ENCODE measurements around the gene CTSZ.

CTSZ gene

DNA sequence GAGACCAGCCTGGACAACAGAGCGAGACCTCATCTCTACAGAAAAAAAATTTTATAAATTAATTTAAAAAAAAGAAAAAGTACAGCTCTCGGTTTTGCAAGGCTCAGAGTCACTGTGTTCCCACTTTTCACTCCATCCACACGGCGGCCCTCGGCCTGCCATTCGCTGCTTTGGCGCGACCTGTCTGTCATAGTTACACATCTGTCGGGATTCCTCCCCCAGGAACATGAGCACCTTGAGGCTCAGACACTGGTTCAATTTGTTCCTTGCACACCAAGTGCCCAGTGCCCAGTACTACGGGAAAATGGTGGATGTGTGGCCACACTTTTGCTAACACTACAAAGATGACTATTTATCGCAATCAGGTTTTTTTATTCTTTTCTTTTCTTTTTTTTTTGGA, 8.4 kb downstream of the CTSZ start:
- H3K36me3 ChIP-seq (ENCODE audit: control insufficient read depth, insufficient read depth, low read length): peaks cover 10% of the 10 kb centered on the region
- H3K4me3 ChIP-seq (ENCODE audit: low read length): no peak overlapping the region
- H3K27me3 ChIP-seq (ENCODE audit: control insufficient read depth, insufficient read depth, low read length): no peaks in the 10 kb centered on the region
- H3K4me1 ChIP-seq (ENCODE audit: control insufficient read depth, insufficient read depth, low read length): peaks cover 3% of the 10 kb centered on the region
- H3K9me3 ChIP-seq (ENCODE audit: control insufficient read depth, low read length): no peaks in the 10 kb centered on the region
- no peak overlapping the region for H3K9ac ChIP-seq (ENCODE audit: low read length)

DNA sequence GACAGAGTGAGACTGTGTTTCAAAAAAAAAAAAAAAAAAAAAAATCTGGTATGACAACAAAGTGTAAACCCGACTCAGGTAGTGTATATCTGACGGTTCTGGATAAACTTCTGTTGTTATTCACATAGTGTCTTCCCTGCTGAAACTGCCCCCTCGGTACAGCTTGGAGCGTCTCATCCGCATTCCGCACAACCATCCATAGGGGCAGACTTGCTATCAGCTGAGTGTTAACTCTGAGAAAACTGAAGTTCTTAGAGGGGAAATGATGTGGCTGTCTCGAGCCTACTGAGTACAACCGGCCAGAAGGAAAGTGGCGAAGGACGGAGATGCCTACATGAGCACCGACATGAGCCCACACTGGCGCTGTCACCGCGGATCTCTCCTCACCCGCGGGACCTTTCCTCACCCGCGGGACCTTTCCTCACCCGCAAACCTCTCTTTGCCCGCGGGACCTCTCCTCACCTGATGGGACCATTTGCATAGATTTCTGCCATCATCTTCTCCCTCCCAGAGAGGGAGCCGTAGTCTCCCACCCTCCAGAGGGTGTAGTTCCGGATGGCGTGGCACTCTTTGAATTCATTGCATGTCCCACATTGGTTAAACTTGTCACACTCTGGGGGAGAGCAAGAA, 9.8 kb downstream of the CTSZ start:
- Histone ChIP-seq H3K27me3 (ENCODE audit: control insufficient read depth, insufficient read depth, low read length) (no peaks in the 10 kb centered on the region), H3K9me3 (ENCODE audit: control insufficient read depth, low read length) (no peaks in the 10 kb centered on the region), H3K36me3 (ENCODE audit: control insufficient read depth, insufficient read depth, low read length) (peaks cover 17% of the 10 kb centered on the region), H3K4me3 (ENCODE audit: low read length) (no peak overlapping the region), H3K9ac (ENCODE audit: low read length) (no peak overlapping the region), H3K4me1 (ENCODE audit: control insufficient read depth, insufficient read depth, low read length) (no peaks in the 10 kb centered on the region)

DNA sequence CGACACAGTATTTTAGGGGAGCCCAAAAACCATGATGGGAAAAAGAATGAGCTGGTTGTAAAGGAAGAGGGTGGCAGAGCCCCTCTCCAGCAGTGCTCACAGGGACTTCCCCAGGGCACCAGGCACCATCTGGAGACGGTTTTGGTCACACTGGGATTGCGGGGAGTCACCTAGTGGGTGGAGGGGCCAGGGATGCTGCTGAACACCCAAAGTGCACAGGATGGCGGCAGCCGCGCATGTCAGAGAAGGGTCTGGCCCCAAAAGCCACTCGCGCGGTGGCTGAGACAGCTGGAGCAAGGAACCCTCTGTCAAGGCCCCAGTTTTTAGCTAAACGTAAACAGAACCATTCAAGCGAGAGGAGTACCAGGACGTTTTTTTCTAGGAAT, 10.8 kb downstream of the CTSZ start:
- H3K4me3 ChIP-seq (ENCODE audit: low read length): no peak overlapping the region
- no peaks in the 10 kb centered on the region for H3K9me3 ChIP-seq (ENCODE audit: control insufficient read depth, low read length)
- no peaks in the 10 kb centered on the region for H3K27me3 ChIP-seq (ENCODE audit: control insufficient read depth, insufficient read depth, low read length)
- no peak overlapping the region for H3K9ac ChIP-seq (ENCODE audit: low read length)
- H3K4me1 ChIP-seq (ENCODE audit: control insufficient read depth, insufficient read depth, low read length): no peaks in the 10 kb centered on the region
- H3K36me3 ChIP-seq (ENCODE audit: control insufficient read depth, insufficient read depth, low read length): peaks cover 17% of the 10 kb centered on the region

DNA sequence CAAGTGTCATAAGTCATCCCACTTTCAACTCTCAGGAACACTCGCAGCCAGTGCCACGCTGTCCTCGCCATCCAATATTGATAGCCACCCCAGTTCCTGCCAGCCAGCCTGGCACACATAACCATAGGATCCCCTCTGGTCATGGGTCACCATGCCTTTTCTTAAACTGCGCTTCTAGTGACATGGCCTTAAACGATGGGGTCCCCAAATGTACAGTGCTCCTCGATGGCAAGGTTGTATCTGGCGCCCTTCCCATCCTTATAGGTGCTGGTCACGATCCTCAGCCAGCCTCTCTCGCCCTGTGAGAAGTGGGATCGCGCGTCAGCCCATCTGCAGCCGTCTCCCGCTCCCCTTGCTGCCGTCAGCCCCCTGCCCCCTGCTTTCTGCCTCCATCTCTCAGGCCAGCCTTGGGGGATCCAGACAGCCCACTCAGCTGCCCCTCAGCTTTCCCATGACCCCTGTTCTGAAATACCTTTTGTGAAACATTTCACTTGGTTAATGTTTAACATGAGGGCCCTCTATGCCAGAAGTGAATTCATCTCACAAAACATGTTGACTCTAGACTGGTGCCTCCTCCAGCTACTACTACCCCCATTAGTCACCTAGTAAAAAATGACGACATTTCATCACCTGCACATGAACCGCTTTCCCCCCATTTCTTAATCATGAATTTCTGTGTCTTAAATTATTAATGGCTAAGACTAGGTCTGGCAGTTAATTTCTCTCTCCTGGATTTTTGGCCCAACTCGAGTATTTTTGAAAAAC, 11.4 kb downstream of the CTSZ start:
- H3K4me3 ChIP-seq (ENCODE audit: low read length): no peak overlapping the region
- peaks cover 17% of the 10 kb centered on the region for H3K36me3 ChIP-seq (ENCODE audit: control insufficient read depth, insufficient read depth, low read length)
- H3K9me3 ChIP-seq (ENCODE audit: control insufficient read depth, low read length): no peaks in the 10 kb centered on the region
- H3K9ac ChIP-seq (ENCODE audit: low read length): no peak overlapping the region
- no peaks in the 10 kb centered on the region for H3K4me1 ChIP-seq (ENCODE audit: control insufficient read depth, insufficient read depth, low read length)
- H3K27me3 ChIP-seq (ENCODE audit: control insufficient read depth, insufficient read depth, low read length): no peaks in the 10 kb centered on the region

DNA sequence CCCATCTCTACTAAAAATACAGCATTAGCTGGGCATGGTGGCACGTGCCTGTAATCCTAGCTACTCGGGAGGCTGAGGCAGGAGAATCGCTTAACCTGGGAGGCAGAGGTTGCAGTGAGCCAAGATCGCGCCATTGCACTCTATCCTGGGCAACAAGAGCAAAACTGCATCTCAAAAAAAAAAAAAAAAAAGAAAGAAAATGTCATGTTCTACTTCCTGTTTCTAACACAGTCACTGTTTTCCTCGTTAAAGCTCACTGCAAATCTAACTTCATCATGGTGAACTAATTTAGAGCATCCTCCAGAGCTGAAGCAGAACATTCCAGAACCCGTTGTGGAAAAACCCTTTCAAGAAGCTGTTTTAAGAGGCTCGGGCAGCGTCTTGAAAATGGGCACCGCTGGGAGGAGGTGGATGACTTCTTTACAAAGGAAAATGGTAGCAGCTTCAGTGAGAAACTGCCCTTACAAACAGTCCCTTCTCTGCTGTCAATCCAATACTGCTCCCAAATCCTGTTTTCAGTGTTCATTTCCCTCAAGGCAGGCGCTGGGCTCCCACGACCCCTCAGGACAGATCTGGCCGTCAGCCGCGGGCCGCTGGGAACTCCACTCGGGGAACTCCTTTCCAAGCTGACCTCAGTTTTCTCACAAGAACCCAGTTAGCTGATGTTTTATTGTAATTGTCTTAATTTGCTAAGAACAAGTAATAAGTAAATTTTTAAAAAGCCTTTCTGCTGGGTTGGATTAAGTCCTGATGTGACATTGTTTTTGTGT, 12.5 kb downstream of the CTSZ start:
- no peaks in the 10 kb centered on the region for H3K27me3 ChIP-seq (ENCODE audit: control insufficient read depth, insufficient read depth, low read length)
- no peaks in the 10 kb centered on the region for H3K4me1 ChIP-seq (ENCODE audit: control insufficient read depth, insufficient read depth, low read length)
- no peak overlapping the region for H3K9ac ChIP-seq (ENCODE audit: low read length)
- H3K4me3 ChIP-seq (ENCODE audit: low read length): no peak overlapping the region
- no peaks in the 10 kb centered on the region for H3K9me3 ChIP-seq (ENCODE audit: control insufficient read depth, low read length)
- peaks cover 22% of the 10 kb centered on the region for H3K36me3 ChIP-seq (ENCODE audit: control insufficient read depth, insufficient read depth, low read length)

DNA sequence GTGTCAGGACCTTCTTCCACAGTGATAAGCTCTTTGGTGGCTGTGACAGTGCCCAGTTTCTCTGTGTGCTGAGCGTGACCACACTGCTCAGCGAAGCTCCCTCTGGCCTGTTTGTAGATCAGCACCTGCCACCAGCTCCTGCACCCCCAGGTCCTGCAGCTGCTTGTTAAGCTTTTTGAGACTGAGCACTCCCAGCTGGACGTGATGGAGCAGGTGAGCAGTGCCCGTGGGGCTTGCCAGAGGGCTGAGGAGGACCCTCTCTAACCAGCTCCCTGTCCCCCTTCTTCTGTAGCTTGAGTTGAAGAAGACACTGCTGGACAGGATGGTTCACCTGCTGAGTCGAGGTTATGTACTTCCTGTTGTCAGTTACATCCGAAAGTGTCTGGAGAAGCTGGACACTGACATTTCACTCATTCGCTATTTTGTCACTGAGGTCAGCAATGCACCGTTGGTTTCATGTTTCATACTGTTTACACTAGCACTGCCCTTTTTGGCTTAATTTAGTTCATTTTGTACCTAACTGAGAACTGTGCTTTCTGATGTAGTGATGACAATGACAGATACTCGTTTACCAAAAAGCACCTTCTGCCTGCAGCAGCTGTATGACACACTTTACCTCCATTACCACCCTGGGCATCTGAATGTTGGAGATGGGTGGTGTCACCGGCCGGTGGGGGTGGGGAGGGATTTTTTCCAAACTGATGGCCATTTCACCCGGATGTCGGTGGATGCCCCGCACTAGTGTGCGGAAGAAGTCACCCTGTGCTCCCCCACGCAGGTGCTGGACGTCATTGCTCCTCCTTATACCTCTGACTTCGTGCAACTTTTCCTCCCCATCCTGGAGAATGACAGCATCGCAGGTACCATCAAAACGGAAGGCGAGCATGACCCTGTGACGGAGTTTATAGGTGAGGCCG, 13.5 kb downstream of the CTSZ start:
- Histone ChIP-seq H3K36me3 (ENCODE audit: control insufficient read depth, insufficient read depth, low read length) (peaks cover 28% of the 10 kb centered on the region), H3K4me1 (ENCODE audit: control insufficient read depth, insufficient read depth, low read length) (no peaks in the 10 kb centered on the region), H3K9ac (ENCODE audit: low read length) (no peak overlapping the region), H3K4me3 (ENCODE audit: low read length) (no peak overlapping the region), H3K27me3 (ENCODE audit: control insufficient read depth, insufficient read depth, low read length) (no peaks in the 10 kb centered on the region), H3K9me3 (ENCODE audit: control insufficient read depth, low read length) (no peaks in the 10 kb centered on the region)

DNA sequence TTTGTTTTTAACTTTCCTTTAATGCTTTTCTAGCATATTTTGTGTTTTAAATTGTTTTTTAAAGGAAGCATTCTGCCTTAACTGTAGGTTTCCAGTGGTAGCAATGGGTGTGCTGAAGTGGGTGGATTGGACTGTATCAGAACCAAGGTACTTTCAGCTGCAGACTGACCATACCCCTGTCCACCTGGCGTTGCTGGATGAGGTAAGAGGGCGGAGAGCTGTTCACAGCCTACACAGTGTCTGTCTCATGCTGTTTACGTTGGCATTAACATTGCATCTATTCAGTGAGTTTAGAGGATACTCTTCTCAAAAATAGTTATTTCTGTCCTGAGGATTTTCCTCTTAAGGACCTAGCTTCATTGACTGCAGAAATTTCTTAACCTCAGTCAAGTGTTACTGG, 14.1 kb downstream of the CTSZ start:
- Histone ChIP-seq H3K9me3 (ENCODE audit: control insufficient read depth, low read length) (no peaks in the 10 kb centered on the region), H3K4me1 (ENCODE audit: control insufficient read depth, insufficient read depth, low read length) (no peaks in the 10 kb centered on the region), H3K27me3 (ENCODE audit: control insufficient read depth, insufficient read depth, low read length) (no peaks in the 10 kb centered on the region), H3K9ac (ENCODE audit: low read length) (no peak overlapping the region), H3K36me3 (ENCODE audit: control insufficient read depth, insufficient read depth, low read length) (peaks cover 29% of the 10 kb centered on the region), H3K4me3 (ENCODE audit: low read length) (no peak overlapping the region)

DNA sequence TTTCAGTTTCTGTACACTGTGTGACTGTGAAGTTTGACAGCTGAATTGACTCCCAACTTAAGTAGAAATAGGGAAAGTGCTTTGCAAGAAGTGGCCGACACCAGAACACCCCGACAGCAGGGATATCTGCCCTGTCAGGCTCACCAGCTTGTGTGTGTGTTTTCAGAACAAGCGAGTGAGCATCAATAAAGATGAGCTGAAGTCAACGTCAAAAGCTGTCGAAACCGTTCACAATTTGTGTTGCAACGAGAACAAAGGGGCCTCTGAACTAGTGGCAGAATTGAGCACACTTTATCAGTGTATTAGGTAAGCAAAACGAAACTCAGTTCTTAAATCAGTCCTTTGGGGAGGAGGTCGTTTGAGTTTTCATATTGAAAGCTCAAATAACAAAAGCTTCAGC, 15.3 kb downstream of the CTSZ start:
- no peaks in the 10 kb centered on the region for H3K9me3 ChIP-seq (ENCODE audit: control insufficient read depth, low read length)
- no peaks in the 10 kb centered on the region for H3K27me3 ChIP-seq (ENCODE audit: control insufficient read depth, insufficient read depth, low read length)
- H3K9ac ChIP-seq (ENCODE audit: low read length): no peak overlapping the region
- H3K4me1 ChIP-seq (ENCODE audit: control insufficient read depth, insufficient read depth, low read length): no peaks in the 10 kb centered on the region
- no peak overlapping the region for H3K4me3 ChIP-seq (ENCODE audit: low read length)
- peaks cover 38% of the 10 kb centered on the region for H3K36me3 ChIP-seq (ENCODE audit: control insufficient read depth, insufficient read depth, low read length)

DNA sequence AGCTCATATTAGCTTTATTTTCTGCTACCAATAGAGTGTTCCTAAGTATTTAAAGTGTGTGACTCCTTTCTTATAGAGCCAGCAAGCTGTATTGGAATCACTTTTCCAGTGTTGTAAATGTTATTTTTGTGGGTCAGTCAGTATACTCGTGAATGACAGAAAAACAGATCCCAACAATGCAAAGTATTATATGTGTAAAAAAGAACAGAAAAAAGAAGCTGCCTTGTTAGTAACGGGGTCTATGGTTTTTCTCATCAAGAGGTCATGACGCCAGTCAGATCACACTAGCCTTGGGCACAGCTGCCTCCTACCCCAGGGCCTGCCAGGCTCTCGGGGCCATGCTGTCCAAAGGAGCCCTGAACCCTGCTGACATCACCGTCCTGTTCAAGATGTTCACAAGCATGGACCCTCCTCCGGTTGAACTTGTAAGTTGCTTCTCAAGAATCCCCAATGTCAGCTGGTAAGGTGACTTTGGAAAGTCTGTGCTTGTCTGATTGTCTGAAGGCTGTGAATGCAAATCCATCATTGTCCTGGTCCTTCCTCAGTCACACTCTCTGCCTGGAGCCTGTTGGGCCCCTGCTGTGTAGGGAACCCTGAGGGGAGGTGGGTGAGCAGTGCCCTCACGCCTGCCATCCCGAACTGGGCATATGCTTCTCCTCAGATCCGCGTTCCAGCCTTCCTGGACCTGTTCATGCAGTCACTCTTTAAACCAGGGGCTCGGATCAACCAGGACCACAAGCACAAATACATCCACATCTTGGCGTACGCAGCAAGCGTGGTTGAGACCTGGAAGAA, 16.2 kb downstream of the CTSZ start:
- Histone ChIP-seq H3K4me1 (ENCODE audit: control insufficient read depth, insufficient read depth, low read length) (no peaks in the 10 kb centered on the region), H3K27me3 (ENCODE audit: control insufficient read depth, insufficient read depth, low read length) (no peaks in the 10 kb centered on the region), H3K9me3 (ENCODE audit: control insufficient read depth, low read length) (no peaks in the 10 kb centered on the region), H3K36me3 (ENCODE audit: control insufficient read depth, insufficient read depth, low read length) (peaks cover 38% of the 10 kb centered on the region), H3K9ac (ENCODE audit: low read length) (no peak overlapping the region), H3K4me3 (ENCODE audit: low read length) (no peak overlapping the region)

DNA sequence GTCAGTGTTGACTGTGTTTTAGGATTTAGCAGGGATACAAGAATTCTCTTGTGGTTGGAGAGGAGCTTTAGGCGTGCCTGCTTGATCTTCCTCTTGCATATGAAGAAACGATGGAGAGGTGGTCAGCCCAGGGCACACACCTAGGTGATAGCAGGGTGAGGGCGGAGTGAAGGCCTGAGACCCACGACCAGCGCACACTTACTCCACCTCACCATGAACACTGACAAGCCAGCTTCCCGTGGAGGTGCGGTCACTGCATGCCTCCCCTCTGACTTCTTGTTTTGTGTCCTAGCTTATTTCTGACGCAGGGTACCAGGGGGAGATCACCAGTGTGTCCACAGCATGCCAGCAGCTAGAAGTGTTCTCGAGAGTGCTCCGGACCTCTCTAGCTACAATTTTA, 17.9 kb downstream of the CTSZ start:
- peaks cover 31% of the 10 kb centered on the region for H3K36me3 ChIP-seq (ENCODE audit: control insufficient read depth, insufficient read depth, low read length)
- no peak overlapping the region for H3K9ac ChIP-seq (ENCODE audit: low read length)
- H3K4me3 ChIP-seq (ENCODE audit: low read length): no peak overlapping the region
- no peaks in the 10 kb centered on the region for H3K4me1 ChIP-seq (ENCODE audit: control insufficient read depth, insufficient read depth, low read length)
- H3K27me3 ChIP-seq (ENCODE audit: control insufficient read depth, insufficient read depth, low read length): no peaks in the 10 kb centered on the region
- H3K9me3 ChIP-seq (ENCODE audit: control insufficient read depth, low read length): no peaks in the 10 kb centered on the region

DNA sequence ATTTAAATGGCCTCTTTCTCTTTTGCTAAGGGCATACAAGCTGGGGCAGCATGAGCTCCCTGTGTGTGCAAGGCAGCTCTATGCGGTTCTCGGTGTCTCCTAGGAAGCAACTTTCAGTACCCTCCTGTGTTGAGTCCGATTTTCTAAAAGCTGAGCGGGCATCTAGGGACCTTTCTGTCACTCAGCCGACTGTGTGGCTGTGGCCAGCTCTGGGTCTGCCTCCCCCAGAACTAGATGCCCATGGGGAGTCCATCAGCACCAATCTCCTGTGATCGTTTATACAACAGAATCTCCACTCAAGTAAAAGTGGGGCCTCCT, 18.5 kb downstream of the CTSZ start:
- Histone ChIP-seq H3K27me3 (ENCODE audit: control insufficient read depth, insufficient read depth, low read length) (no peaks in the 10 kb centered on the region), H3K9me3 (ENCODE audit: control insufficient read depth, low read length) (no peaks in the 10 kb centered on the region), H3K4me3 (ENCODE audit: low read length) (no peak overlapping the region), H3K4me1 (ENCODE audit: control insufficient read depth, insufficient read depth, low read length) (no peaks in the 10 kb centered on the region), H3K9ac (ENCODE audit: low read length) (no peak overlapping the region), H3K36me3 (ENCODE audit: control insufficient read depth, insufficient read depth, low read length) (peaks cover 31% of the 10 kb centered on the region)

Measured in mucosa of stomach (tissue), 1 donor.